ENCODE results near the gene DNAH17. TPM values are rescaled to one million over a fixed set of nuclear protein-coding genes. Genes with fewer than 3 reads are reported as not detected.

Gene DNAH17
- polyA plus RNA-seq, 1 experiment: not detected

- DNase-seq (ENCODE audit: low read depth, low spot score): no peak
- no peaks in the 10 kb centered on the region; the same call in 1 of the 2 replicates for H3K9me3 ChIP-seq (ENCODE audit: control insufficient read depth, insufficient read depth, low read length)
- peaks cover 6% of the 10 kb centered on the region for H3K27me3 ChIP-seq (ENCODE audit: control insufficient read depth, insufficient read depth, low read length)
- no peak overlapping the region for H3K27ac ChIP-seq (ENCODE audit: low read depth, low read length)
- POLR2A ChIA-PET: no interaction called here
- no peak overlapping the region for H3K4me3 ChIP-seq (ENCODE audit: low read depth, low read length)
- TF ChIP-seq, protein P1, sequence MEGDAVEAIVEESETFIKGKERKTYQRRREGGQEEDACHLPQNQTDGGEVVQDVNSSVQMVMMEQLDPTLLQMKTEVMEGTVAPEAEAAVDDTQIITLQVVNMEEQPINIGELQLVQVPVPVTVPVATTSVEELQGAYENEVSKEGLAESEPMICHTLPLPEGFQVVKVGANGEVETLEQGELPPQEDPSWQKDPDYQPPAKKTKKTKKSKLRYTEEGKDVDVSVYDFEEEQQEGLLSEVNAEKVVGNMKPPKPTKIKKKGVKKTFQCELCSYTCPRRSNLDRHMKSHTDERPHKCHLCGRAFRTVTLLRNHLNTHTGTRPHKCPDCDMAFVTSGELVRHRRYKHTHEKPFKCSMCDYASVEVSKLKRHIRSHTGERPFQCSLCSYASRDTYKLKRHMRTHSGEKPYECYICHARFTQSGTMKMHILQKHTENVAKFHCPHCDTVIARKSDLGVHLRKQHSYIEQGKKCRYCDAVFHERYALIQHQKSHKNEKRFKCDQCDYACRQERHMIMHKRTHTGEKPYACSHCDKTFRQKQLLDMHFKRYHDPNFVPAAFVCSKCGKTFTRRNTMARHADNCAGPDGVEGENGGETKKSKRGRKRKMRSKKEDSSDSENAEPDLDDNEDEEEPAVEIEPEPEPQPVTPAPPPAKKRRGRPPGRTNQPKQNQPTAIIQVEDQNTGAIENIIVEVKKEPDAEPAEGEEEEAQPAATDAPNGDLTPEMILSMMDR (IDR thresholded peaks at IDR 0.05; ENCODE audit: low read depth, low read length): no peak
- CTCF ChIA-PET: no interaction called here
These were observed 39.0 kb downstream of the DNAH17 start for GRCh38 chr17:78538033-78538776.

DNA sequence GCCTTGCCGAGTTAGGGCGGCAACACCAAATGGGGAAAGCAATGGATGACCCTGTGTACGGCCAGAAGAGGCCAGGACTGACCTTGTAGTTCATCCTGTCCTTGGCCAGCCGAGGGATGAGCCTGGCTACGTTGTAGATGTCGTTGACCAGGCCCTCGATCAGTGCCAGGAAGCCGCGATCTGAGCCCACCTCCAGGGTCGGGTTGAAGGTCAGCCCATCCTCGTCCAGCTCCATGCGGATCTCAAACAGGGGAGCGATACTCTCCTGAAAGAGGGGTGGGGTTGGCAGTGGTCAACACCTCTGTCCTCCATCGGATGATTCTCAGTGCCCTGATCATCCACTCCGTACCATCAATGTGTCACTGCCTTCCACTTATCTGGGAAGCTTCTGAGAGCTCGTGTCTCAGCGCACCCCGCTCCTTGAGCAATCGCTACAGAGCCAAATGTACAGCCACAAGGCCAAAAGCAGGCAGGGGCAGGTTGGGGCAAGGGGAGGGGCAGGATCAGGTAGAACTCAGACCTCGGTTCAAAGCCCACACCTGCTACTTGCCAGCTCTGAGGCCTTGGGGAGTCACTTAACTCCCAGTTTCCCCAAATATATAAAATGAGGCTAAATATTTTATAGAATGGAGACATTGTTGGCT lies 39.9 kb downstream of the DNAH17 start:
- Histone ChIP-seq H3K9me3 (ENCODE audit: control insufficient read depth, insufficient read depth, low read length) (no peaks in the 10 kb centered on the region; the same call in 1 of the 2 replicates), H3K4me3 (ENCODE audit: low read depth, low read length) (no peak overlapping the region), H3K27ac (ENCODE audit: low read depth, low read length) (no peak overlapping the region), H3K27me3 (ENCODE audit: control insufficient read depth, insufficient read depth, low read length) (peaks cover 6% of the 10 kb centered on the region)
- no peak for DNase-seq (ENCODE audit: low read depth, low spot score)
- TF ChIP-seq, protein P1 (IDR thresholded peaks at IDR 0.05; ENCODE audit: low read depth, low read length): no peak
- POLR2A ChIA-PET: no interaction called here
- CTCF ChIA-PET: no interaction called here

DNA sequence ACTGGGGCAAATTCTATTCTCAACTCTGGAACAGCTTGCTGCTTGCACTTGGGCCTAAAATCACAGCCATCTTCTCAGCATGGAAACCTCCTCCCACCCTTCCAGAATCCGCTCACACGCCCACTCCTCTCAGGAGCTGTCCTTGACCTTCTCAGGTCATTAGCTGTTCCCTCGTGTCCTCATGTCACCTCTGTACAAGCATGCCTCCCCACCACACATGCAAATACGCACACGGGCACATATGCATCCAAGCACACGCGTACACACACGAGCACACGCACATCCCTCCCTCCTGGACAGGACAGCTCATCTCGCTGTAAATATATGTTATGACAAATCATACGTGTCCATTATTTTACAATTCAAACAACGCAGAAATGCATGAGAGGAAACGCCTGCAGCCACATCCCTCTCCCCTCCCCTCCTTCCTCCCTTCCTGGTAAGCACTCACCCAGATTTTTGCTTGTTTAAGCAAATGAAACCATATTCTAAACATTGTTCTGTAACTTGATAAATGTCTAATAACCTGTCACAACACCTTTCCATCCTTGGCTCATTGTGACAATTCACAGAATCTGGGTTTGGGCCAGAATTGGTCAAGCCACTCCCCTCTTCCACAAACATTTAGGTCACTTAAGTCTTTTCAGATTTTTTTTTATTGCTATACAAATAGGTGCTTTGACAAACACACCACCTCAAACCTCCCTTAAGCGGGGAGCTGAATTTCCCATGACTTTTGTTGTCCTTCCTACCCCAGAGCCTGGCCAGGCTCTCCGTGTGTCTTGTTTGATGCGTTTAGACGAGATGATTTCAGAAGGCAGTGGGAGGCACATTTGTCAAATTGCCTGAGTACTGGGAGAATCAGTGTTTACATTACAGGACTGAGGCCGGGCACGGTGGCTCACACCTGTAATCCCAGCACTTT lies 41.7 kb downstream of the DNAH17 start:
- Histone ChIP-seq H3K4me3 (ENCODE audit: low read depth, low read length) (no peak overlapping the region), H3K9me3 (ENCODE audit: control insufficient read depth, insufficient read depth, low read length) (no peaks in the 10 kb centered on the region; the same call in 1 of the 2 replicates), H3K27me3 (ENCODE audit: control insufficient read depth, insufficient read depth, low read length) (peaks cover 6% of the 10 kb centered on the region), H3K27ac (ENCODE audit: low read depth, low read length) (no peak overlapping the region)
- CTCF ChIA-PET: no interaction called here
- TF ChIP-seq, protein P1 (IDR thresholded peaks at IDR 0.05; ENCODE audit: low read depth, low read length): no peak
- no peak for DNase-seq (ENCODE audit: low read depth, low spot score)
- POLR2A ChIA-PET: no interaction called here

GRCh38 chr17:78534492-78535272 lies 42.5 kb downstream of the DNAH17 start:
- DNase-seq (ENCODE audit: low read depth, low spot score): no peak

More at GRCh38 chr17:78534492-78535272, 42.5 kb downstream of the DNAH17 start:
- peaks cover 6% of the 10 kb centered on the region for H3K27me3 ChIP-seq (ENCODE audit: control insufficient read depth, insufficient read depth, low read length)
- H3K27ac ChIP-seq (ENCODE audit: low read depth, low read length): no peak overlapping the region
- ChIA-PET CTCF (interaction anchor here (0.7 kb wide), 1 partner anchor 16 kb away, joined by 4 read pairs; no protein-coding TSS in a partner anchor), POLR2A (no interaction called here)
- TF ChIP-seq, protein P1 (IDR thresholded peaks at IDR 0.05; ENCODE audit: low read depth, low read length): no peak
- H3K9me3 ChIP-seq (ENCODE audit: control insufficient read depth, insufficient read depth, low read length): no peaks in the 10 kb centered on the region; the same call in 1 of the 2 replicates
- H3K4me3 ChIP-seq (ENCODE audit: low read depth, low read length): no peak overlapping the region
